ENCODE measurements around the gene SNX1.
"Not testable (repeated sequence)": the region's sequence is repeated elsewhere in the genome, so short reads cannot be mapped to it uniquely, and the experiment has no call there.

Gene SNX1, protein sequence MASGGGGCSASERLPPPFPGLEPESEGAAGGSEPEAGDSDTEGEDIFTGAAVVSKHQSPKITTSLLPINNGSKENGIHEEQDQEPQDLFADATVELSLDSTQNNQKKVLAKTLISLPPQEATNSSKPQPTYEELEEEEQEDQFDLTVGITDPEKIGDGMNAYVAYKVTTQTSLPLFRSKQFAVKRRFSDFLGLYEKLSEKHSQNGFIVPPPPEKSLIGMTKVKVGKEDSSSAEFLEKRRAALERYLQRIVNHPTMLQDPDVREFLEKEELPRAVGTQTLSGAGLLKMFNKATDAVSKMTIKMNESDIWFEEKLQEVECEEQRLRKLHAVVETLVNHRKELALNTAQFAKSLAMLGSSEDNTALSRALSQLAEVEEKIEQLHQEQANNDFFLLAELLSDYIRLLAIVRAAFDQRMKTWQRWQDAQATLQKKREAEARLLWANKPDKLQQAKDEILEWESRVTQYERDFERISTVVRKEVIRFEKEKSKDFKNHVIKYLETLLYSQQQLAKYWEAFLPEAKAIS

GRCh38 chr15:64095795-64096667, at the start of gene SNX1:
TSS of gene SNX1 (plus strand) at chr15:64095982. CDS start at chr15:64096014, 32 bp downstream.
- peak; percentile 98 for DNase-seq

DNA sequence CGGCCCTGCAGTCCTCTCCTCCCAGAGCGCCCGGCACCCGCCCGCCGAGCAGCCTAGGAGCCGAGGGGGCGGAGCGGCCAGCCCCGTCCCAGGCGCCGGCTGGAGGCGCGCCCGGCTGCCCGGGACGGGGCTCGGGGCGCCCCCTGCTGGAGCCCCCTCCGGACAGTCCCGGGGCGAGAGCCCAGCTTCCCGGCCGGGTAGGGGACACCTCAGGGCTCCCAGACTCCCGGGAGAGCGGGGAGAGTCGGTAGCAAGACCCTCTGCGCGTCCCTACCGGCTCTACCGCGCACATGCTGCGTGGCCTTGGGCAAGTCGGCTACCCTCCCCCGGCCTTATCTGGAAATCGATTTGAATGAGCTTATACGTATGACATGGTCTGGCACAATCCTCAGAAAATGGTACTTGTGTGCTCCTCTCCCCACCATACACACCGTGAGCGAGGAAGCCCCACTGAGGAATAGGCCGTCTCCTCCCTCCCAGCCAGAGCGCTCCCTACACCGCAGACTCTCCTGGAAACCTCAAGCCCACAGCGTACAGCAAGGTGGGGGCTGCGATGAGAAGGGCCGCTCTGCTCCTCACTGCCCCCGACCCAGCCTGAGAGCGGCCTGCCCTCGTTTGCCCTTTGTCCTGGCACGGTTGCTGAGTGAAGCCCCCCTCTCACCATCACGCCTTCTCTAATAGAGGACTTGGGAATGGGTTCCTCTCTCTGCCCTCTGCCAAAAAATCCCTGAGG, 49.2 kb upstream of the SNX1 start, which contains the start of gene DAPK2:
DAPK2 (minus strand) TSS at position 65 of the 733 bp plus-strand sequence. CDS start 6,224 bp downstream, outside the sequence.
- DNase-seq, result peak; percentile 67

GRCh38 chr15:64048781-64049460, 46.9 kb upstream of the SNX1 start:
- no peak for DNase-seq

DNA sequence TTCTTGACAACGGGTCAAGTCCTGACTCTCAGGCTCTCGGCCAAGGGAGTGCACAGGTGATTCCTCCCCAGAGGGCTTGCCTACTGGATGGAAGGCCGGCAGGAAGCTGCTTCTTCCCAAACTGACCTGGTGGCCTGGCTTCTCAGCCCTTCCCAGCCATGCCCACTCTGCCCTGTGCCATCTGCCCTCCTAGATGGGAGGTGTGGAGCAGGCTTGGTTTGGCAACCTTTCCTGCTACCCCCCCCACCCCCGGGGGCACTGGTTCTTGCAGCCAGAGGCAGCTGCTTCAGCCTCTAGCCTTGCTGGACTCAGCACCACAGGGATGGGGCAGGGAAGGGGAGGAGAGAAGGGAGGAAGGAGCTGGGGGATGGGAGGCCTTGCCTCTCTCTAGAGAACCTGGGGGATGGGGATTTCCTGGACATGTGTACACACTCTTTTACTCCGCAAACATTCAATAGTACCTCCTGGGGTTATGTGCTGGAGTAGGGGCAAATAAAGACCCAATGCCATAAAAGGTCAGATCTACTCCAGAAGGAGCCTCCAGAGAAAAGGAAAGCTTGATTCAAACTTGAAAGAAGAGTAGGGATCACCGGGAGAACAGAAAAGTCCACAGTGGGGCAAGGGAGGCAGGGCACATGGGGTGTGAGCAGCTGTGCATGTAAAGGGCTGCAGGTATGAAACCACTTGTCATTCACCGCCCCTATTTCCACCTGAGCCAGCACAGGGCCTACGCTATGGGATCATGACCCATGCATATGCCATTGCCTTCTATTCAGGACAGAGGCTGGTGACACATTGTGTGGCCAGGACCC, 45.3 kb upstream of the SNX1 start:
- DNase-seq, result no peak

DNA sequence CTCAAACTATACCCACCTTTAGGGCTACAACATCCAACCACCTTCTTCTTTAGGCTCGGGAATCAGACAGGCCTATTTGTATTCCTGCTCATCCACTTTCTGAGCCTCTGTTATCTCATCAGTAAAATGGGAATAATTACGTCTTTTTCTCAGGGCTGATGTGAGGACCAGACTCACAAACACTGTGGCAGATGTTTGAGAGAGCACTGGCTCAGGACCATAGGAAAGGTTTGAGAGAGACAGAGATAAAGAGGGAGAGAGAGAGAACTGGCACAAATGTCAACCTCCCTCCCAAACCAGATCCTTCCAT, 44.7 kb upstream of the SNX1 start:
- no peak for DNase-seq

DNA sequence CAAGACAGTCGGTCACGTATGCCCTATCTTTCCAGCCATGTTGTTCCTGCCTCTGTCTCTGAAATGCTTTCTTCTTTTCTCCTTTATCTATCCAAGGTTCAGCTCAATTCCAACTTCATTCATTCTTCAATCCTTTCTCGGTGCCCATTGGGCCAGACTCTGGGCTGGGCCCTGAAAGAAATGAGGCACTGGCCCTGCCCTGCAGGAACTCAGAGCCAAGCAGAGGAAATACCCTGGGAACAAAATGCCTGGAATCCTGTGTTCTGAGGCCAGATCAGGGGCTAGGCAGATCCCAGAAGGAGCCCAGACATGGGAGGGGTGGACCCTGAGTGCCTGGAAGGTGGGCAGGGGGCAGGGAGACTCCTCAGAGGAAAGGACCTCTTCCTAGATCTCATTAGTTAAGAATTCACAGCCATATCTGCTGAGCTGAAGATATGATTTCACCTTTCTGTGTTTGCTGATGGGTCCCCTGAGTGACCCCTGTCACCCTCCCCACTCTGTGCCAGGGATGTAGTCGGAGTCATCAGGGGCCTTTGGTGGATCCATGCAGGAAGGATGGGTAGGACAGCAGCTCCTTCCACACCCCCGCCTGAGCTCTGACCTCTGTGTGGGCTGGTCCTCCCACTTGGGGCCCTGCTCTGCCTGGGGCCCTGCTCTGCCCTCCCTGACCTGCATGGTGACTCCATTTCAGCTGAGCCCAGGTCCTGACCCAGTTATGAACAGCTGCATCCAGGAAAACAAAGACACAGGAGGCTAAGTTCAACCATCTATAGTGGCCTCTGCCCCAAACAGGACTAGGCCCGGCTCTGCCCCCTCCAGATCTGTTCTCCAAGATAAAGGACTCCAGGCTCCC, 44.1 kb upstream of the SNX1 start:
- DNase-seq, result no peak

DNA sequence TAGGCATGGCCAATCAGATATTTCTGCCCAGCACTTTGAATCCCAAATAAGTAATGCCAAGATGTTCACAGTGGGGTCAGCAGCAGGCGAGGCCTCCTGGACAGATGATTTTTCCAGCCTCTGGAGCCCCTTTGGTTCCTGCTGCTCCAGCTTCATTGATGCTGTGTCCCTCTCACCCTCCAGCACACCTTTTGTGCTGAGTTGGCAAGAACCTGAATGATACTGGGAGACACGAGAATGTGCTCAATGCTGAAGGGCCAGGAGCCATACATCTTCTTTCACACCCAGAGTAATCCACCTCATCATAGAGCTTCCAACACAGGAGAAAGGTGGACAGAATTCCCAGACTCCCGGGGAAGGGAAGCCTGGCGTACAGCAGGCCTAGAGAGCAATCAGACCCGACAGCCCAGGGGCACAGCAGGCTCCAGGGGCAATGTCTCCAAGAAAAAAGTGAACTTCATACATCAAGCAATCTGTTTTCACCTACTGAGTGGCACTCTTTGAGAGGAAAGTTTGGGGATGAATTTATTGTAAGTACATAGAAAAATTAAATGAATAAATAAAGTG, 42.8 kb upstream of the SNX1 start:
- DNase-seq, result no peak

- not testable (repeated sequence) for DNase-seq
These were observed 42.1 kb upstream of the SNX1 start for GRCh38 chr15:64053674-64054073.

- no peak for DNase-seq
These were observed 37.5 kb upstream of the SNX1 start for GRCh38 chr15:64058279-64058678.

DNA sequence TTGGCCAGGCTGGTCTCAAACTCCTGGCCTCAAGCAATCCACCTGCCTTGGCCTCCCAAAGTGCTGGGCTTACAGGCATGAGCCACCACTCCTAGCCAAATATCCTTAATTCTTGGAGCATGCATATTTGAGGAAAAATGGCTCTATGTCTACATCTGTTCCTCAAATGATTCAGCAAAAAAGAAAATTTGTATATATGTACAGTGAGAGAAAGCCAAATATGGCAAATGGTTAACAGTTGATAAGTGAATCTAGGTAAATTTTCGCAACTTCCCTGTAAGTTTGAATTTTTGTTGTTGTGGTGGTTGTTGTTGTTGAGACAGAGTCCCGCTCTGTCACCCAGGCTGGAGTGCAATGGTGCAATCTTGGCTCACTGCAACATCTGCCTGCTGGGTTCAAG, 36.7 kb upstream of the SNX1 start:
- DNase-seq, result not testable (repeated sequence)

- no peak for DNase-seq
These were observed 35.1 kb upstream of the SNX1 start for GRCh38 chr15:64060716-64061115.

GRCh38 chr15:64066451-64066850, 29.3 kb upstream of the SNX1 start:
- no peak for DNase-seq

- peak; percentile 80 for DNase-seq
These were observed 28.2 kb upstream of the SNX1 start for GRCh38 chr15:64067564-64068030.

GRCh38 chr15:64068133-64068532, 27.6 kb upstream of the SNX1 start:
- no peak for DNase-seq

- no peak for DNase-seq
These were observed 25.7 kb upstream of the SNX1 start for GRCh38 chr15:64070106-64070505.

DNA sequence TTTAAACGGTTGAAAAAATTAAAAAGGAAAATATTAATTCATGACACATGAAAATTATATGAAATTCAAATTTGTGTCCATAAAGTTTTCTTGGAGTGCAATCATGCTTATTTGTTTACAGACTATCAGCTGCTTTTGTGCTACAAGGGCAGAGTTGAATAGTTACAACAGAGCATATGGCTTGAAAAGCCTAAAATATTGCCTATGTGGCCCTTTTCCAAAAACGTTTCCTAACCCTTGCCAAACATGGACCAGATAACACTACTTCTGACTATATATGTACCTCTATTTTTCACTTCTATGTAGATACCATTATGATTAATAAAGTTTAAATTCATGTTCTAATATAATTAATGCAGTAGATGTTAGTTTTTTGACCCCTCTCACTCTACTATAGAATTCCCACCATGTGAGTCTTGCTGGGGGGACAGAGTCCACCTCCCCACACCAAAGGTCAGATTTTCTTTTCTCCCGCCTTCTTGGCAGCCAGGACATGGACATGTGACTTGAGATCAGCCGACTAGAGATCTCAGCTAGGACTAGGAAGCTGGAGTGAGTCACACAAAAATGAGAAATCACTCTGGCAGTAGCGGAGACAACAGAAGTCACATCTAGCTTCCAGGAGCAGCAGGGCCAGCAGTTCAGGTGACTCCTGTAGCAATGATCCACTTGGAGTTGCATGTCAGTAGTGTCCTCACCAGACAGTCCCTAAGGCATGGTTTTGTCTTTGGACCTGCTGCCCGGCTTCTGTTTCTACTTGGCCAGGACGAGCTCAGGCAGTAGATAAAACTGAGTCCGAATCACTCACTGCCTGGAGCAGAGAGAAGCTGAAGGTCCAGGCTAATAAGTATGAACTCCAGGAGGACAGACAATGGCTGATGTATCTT, 24.6 kb upstream of the SNX1 start:
- no peak for DNase-seq

DNA sequence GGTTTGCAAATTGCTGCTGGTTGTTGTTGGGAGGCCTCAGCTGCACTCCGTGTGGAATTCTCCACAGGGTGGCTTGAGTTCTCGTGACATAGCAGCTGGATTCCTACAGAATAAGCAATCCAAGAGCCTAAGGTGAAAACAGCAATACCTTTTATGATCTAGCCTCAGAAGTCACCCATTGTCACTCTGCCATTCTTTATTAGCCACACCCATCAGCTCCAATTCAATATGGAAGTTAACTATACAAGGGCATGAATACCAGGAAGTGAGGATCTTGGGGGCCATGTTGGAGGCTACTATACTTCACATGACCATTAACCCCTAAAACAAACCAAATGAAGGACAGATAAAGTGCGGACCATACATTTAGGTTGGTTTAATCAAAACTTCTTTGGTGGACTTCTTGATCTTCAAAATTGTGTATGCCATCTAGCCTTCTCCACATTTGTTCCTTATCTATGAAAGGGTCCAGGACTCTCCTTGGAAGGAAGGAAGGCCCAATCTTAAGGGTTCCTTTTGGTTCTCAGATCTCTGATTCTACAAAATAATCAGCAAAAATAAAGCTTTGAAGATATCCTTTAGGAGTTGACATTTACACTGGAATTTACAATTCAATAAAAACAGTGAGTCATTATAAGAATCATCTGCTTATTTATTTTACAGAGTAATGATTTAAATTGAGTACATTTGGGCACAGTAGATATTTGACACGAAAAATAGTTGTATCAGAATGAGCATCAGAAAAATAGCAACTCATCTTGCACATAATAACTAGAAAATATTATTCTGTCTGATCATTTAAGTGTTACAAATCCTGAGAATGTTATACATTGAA, 23.6 kb upstream of the SNX1 start:
- DNase-seq, result no peak

GRCh38 chr15:64072812-64073211, 23.0 kb upstream of the SNX1 start:
- DNase-seq, result no peak

All from CD4-positive, alpha-beta T cell treated with Interleukin-17A for 1 hour (primary cell).